K562 (cell line): Measurements from ENCODE around the gene RBM27. TPM values are rescaled to one million over a fixed set of nuclear protein-coding genes. Genes with fewer than 3 reads are reported as not detected.

Source experiments
- ATAC-seq: fragments of 200-7000 bp; cut with Tn5 transposase; 3 replicates; pipeline ENCODE4 v1.9.1; 2020; ENCODE audit warnings: moderate library complexity
- BruUV-seq: library from RNA; stranded (reverse); fragments of 400-500 nt; replicated peaks from 2 replicates; lab custom pipeline; 2021; lab: Mats Ljungman, UMichigan
- CTCF ChIA-PET: fragments of 300-600 bp; formaldehyde crosslinking; extraction: SDS; loops from one replicate; lab custom pipeline; 2021; ENCODE audit warnings: low intra/inter-chr PET ratio; lab: Yijun Ruan, JAX
- POLR2A ChIA-PET: fragments of 300-600, 350-650 bp; sonication (Branson Sonifier 250); formaldehyde crosslinking; extraction: SDS; loops from one replicate; lab custom pipeline; 2021; ENCODE audit warnings: antibody characterized with exemption, inconsistent platforms; lab: Yijun Ruan, JAX
- DNase-seq, 4 experiments: peaks; one replicate each; pipeline versions ENCODE4 v3.0.0 to v3.0.0-alpha.2; 2011 to 2018; ENCODE audit warnings: low spot score in 3 of 4, mixed read lengths in 3 of 4; ENCODE audit errors: extremely low read depth in 1 of 4
- FAIRE-seq: peaks from 2 replicates; lab custom pipeline; 2011; peaks lifted over from hg19 to GRCh38; lab: Jason Lieb, UNC
- H2AFZ ChIP-seq: 2 replicates; pipeline ENCODE4 v1.6.0; 2011; ENCODE audit warnings: low read depth, low read length, control low read depth, inconsistent platforms
- H3K27ac ChIP-seq: fragments of 200-600 bp; 3 replicates; pipeline ENCODE4 v1.8.0; 2011; ENCODE audit warnings: low read depth, mild to moderate bottlenecking, control low read depth, inconsistent platforms, low read length, moderate library complexity, mixed read lengths; ENCODE audit errors: extremely low read depth
- H3K27me3 ChIP-seq, 2 experiments: fragments of 300-600 bp in 1 of 2; 2 replicates in 1 of 2; 3 replicates in 1 of 2; pipeline versions ENCODE4 v1.6.0 to v1.8.0; 2011; ENCODE audit warnings: inconsistent platforms in 2 of 2, low read length in 2 of 2, mild to moderate bottlenecking in 1 of 2, mixed read lengths in 1 of 2, moderate library complexity in 1 of 2; ENCODE audit not compliant: control insufficient read depth in 2 of 2, insufficient read depth in 2 of 2
- H3K36me3 ChIP-seq: fragments of 300-600 bp; 3 replicates; pipeline ENCODE4 v1.8.0; 2011; ENCODE audit warnings: mild to moderate bottlenecking, low read length, inconsistent platforms; ENCODE audit not compliant: control insufficient read depth, insufficient read depth
- H3K4me1 ChIP-seq, 2 experiments: fragments of 200-600 bp in 1 of 2; replicated peaks in 1 of 2; 2 replicates in 1 of 2; 3 replicates in 1 of 2; pipeline versions ENCODE4 v1.5.1 to v1.8.0; 2011; ENCODE audit warnings: inconsistent platforms in 2 of 2, low read length in 2 of 2, mild to moderate bottlenecking in 1 of 2, mixed read lengths in 1 of 2, moderate library complexity in 1 of 2; ENCODE audit not compliant: control insufficient read depth in 2 of 2, insufficient read depth in 2 of 2
- H3K4me2 ChIP-seq: 2 replicates; pipeline ENCODE4 v1.6.1; 2011; ENCODE audit warnings: low read length, control low read depth, inconsistent platforms, mixed read lengths; ENCODE audit not compliant: insufficient read depth
- H3K4me3 ChIP-seq: fragments of 200-600 bp; sonication (generic), shearing (Covaris generic); 2 replicates; pipeline ENCODE4 v1.5.1; 2016; ENCODE audit warnings: control low read depth, inconsistent platforms
- H3K79me2 ChIP-seq: fragments of 200-600 bp; 3 replicates; pipeline ENCODE4 v1.8.0; 2011; ENCODE audit warnings: low read length, inconsistent platforms; ENCODE audit not compliant: control insufficient read depth, insufficient read depth
- H3K9ac ChIP-seq, 2 experiments: 2 replicates each; pipeline versions ENCODE4 v1.6.0 to v1.6.1; 2011; ENCODE audit warnings: low read depth in 2 of 2, low read length in 2 of 2, control low read depth in 1 of 2, inconsistent platforms in 1 of 2, mild to moderate bottlenecking in 1 of 2, mixed read lengths in 1 of 2; ENCODE audit not compliant: insufficient read depth in 1 of 2
- H3K9me1 ChIP-seq: one replicate; pipeline ENCODE4 v1.6.0; 2011; ENCODE audit warnings: inconsistent platforms, mild to moderate bottlenecking, low read length, moderate library complexity; ENCODE audit not compliant: control insufficient read depth, insufficient read depth
- H3K9me3 ChIP-seq: replicated peaks from 2 replicates; pipeline ENCODE4 v1.5.1; 2011; ENCODE audit warnings: low read depth, low read length, inconsistent platforms; ENCODE audit not compliant: control insufficient read depth, insufficient read depth
- H4K20me1 ChIP-seq: replicated peaks from 2 replicates; pipeline ENCODE4 v1.6.1; 2011; ENCODE audit warnings: low read length, inconsistent platforms, mixed read lengths; ENCODE audit not compliant: control insufficient read depth, insufficient read depth
- BRD9 ChIP-seq: fragments of 450-650 bp; IDR thresholded peaks from 2 replicates; pipeline ENCODE4 v1.6.1; 2018; ENCODE audit warnings: low read depth; ENCODE audit not compliant: partially characterized antibody
- C11orf30 ChIP-seq: fragments of 450-650 bp; IDR thresholded peaks from 2 replicates; pipeline ENCODE4 v1.6.1; 2016; ENCODE audit warnings: low read depth, mild to moderate bottlenecking
- FOSL1 ChIP-seq: fragments of 200-800 bp; sonication (Bioruptor generic); conservative IDR thresholded peaks from 2 replicates; pipeline ENCODE4 v1.6.1; 2016; ENCODE audit warnings: missing genetic modification characterization, missing compliant biosample characterization
- KLF6 ChIP-seq: fragments of 250-450 bp; sonication (Bioruptor Pico); IDR thresholded peaks from 2 replicates; pipeline ENCODE4 v1.4.0; 2020; ENCODE audit warnings: mild to moderate bottlenecking, moderate library complexity, borderline replicate concordance
- MAFF ChIP-seq: IDR thresholded peaks from 2 replicates; pipeline ENCODE4 v1.6.1; 2012; ENCODE audit warnings: low read length, improper control_type of control experiment
- MAFG ChIP-seq: fragments of 450-650 bp; conservative IDR thresholded peaks from 2 replicates; pipeline ENCODE4 v1.6.1; 2016; ENCODE audit warnings: missing genetic modification characterization, missing compliant biosample characterization
- MAFK ChIP-seq: IDR thresholded peaks from 2 replicates; pipeline ENCODE4 v1.6.1; 2011; ENCODE audit warnings: low read length, improper control_type of control experiment
- MED1 ChIP-seq: sonication (generic); formaldehyde crosslinking; IDR thresholded peaks from 2 replicates; pipeline ENCODE4 v1.8.1; 2023; ENCODE audit warnings: missing genetic modification reagents, borderline replicate concordance
- SAFB ChIP-seq: fragments of 200-400 bp; formaldehyde crosslinking; IDR thresholded peaks from 2 replicates; pipeline ENCODE4 v1.6.1; 2017; ENCODE audit warnings: low read depth, low read length, borderline replicate concordance
- SFPQ ChIP-seq: fragments of 200-400 bp; formaldehyde crosslinking; IDR thresholded peaks from 2 replicates; pipeline ENCODE4 v1.6.1; 2017; ENCODE audit warnings: mild to moderate bottlenecking, low read depth, low read length, moderate library complexity
- SMAD4 ChIP-seq: fragments of 250-450 bp; sonication (Bioruptor Pico); conservative IDR thresholded peaks from 2 replicates; pipeline ENCODE4 v1.8.0; 2021; ENCODE audit warnings: inconsistent platforms, mild to moderate bottlenecking, moderate library complexity
- SMC3 ChIP-seq: conservative IDR thresholded peaks from 2 replicates; pipeline ENCODE4 v1.6.1; 2011; ENCODE audit warnings: low read depth, low read length, improper control_type of control experiment; ENCODE audit not compliant: insufficient read depth
- TFAP4 ChIP-seq: sonication (generic); formaldehyde crosslinking; IDR thresholded peaks from 2 replicates; pipeline ENCODE4 v1.8.0; 2022; ENCODE audit warnings: missing genetic modification reagents, mild to moderate bottlenecking, moderate library complexity, borderline replicate concordance
- XRCC4 ChIP-seq: IDR thresholded peaks from one replicate; pipeline ENCODE4 v1.6.1; 2011; ENCODE audit not compliant: insufficient read depth, insufficient read length; ENCODE audit errors: extremely low read depth
- ZC3H8 ChIP-seq: fragments of 450-650 bp; IDR thresholded peaks from 2 replicates; pipeline ENCODE4 v1.6.1; 2017
- ZNF316 ChIP-seq: fragments of 450-650 bp; IDR thresholded peaks from 2 replicates; pipeline ENCODE4 v1.6.1; 2016
- WGBS: fragments of 100-300 bp; shearing (Covaris generic); methylation state at CpG from one replicate; pipeline ENCODE4 v1.1.6; 2016; ENCODE audit warnings: low coverage, mixed read lengths; ENCODE audit not compliant: insufficient coverage; ENCODE audit errors: missing lambda C conversion rate; 5-methylcytosine and 5-hydroxymethylcytosine counted together
- in situ Hi-C: fragments of 300-500 bp; cut with MboI; formaldehyde crosslinking; loops from 4 replicates; pipeline ENCODE4 v1.15.0; 2018; ENCODE audit warnings: inconsistent platforms, mixed read lengths
- intact Hi-C: fragments of 100-400 bp; cut with micrococcal nuclease; formaldehyde crosslinking; loops from 2 replicates; pipeline ENCODE4 v1.14.2; 2022
- polyA plus RNA-seq, 8 experiments: library from polyadenylated mRNA; depleted of rRNA in 4 of 8; stranded (reverse) in 5 of 8; unstranded in 3 of 8; fragments of >200 nt; fragmentation: Nextera tagmentation in 2 of 8; fragmentation: Illumina TruSeq in 1 of 8; extraction: Ambion mirVana in 2 of 8; extraction: Trizol in 1 of 8; gene quantifications; 2 replicates each; pipeline versions ENCODE4 v1.2.1 to v1.2.3, GENCODE V29; 2011 to 2014; ENCODE audit warnings: inconsistent platforms in 1 of 8, missing spikeins in 1 of 8
- total RNA-seq, 7 experiments: library from RNA; depleted of rRNA in 6 of 7; stranded (reverse); fragments of >200 nt in 6 of 7; fragmentation: Illumina TruSeq in 2 of 7; extraction: Trizol in 2 of 7; gene quantifications; 2 replicates each; pipeline versions ENCODE4 v1.2.1 to v1.2.3, GENCODE V29; 2011 to 2021; ENCODE audit warnings: low replicate concordance in 1 of 7

Gene RBM27
- total and polyA plus RNA-seq, 9 of the 15 experiments (the other 6 are each of a cell fraction or from before 2014, with no cell fraction given): 5.3 to 45.4 (median 29.1) TPM

- Histone ChIP-seq H4K20me1 (no peaks in the 10 kb centered on the region), H3K4me1 (no peaks in the 10 kb centered on the region), H3K9me1 (no peaks in the 10 kb centered on the region), H3K9ac (no peak overlapping the region), H3K79me2 (peaks cover 21% of the 10 kb centered on the region), H3K36me3 (peaks cover 90% of the 10 kb centered on the region), H2AFZ (no peak overlapping the region), H3K4me3 (no peak overlapping the region), H3K9me3 (no peaks in the 10 kb centered on the region), H3K4me2 (no peak overlapping the region), H3K27ac (no peak overlapping the region), H3K27me3 (no peaks in the 10 kb centered on the region)
- WGBS: 100% methylated on average over 2 of the region's 2 CpGs
- no TSS peak for BruUV-seq
- ATAC-seq (no peak), FAIRE-seq (no peak), DNase-seq (no peak)
- intact Hi-C loops (loop anchor here (10.0 kb wide), 2 partner anchors 100 to 260 kb away; no protein-coding TSS in a partner anchor), in situ Hi-C loops (no loop called here)
- TF ChIP-seq TFAP4 (CRISPR knock-in tag) (no peak), SMC3 (no peak), KLF6 (CRISPR knock-in tag) (no peak), ZNF316 (peak; percentile 91), MAFK (peak; percentile 46; the same call in 1 of the 2 replicates), SMAD4 (no peak), BRD9 (no peak), XRCC4 (no peak), ZC3H8 (no peak), MED1 (no peak), MAFG (peak; percentile 62), SFPQ (no peak), MAFF (peak; percentile 46), SAFB (no peak), C11orf30 (peak; percentile 75; the same call in 1 of the 2 replicates), FOSL1 (tag) (no peak)
- ChIA-PET CTCF (no interaction called here), POLR2A (interaction anchor here (1.2 kb wide), 1 partner anchor 10 kb away, joined by 3 read pairs; no protein-coding TSS in a partner anchor)
Measured at GRCh38 chr5:146164382-146164781, 39.0 kb upstream of the RBM27 start.
